Activated CD4-positive, alpha-beta T cell treated with anti-CD3 and anti-CD28 coated beads, Interleukin-2, amount 10 ng/mL, durations not matched to agents 7 days and 5 days (primary cell): ENCODE measurements around the gene C1orf94. TPM values are rescaled to one million over a fixed set of nuclear protein-coding genes. Genes with fewer than 3 reads are reported as not detected.
"Not testable (repeated sequence)": the region's sequence is repeated elsewhere in the genome, so short reads cannot be mapped to it uniquely, and the experiment has no call there.

Source experiments
- CTCF ChIA-PET: fragments of 350-600 bp; sonication (Branson Sonifier 250); formaldehyde crosslinking; loops from one replicate; lab custom pipeline; 2021; ENCODE audit warnings: antibody characterized with exemption; lab: Charles Lee
- POLR2A ChIA-PET: fragments of 350-600 bp; sonication (Branson Sonifier 250); formaldehyde crosslinking; loops from one replicate; lab custom pipeline; 2021; ENCODE audit warnings: antibody characterized with exemption; lab: Charles Lee
- DNase-seq: peaks from one replicate; pipeline ENCODE4 v3.0.0-alpha.2; 2020
- H3K27ac Mint-ChIP-seq: one replicate; pipeline ENCODE4 v1.8.0; 2021; ENCODE audit warnings: mild to moderate bottlenecking, moderate library complexity, mixed read lengths
- H3K27me3 Mint-ChIP-seq: one replicate; pipeline ENCODE4 v1.8.0; 2021; ENCODE audit warnings: mixed read lengths
- H3K36me3 Mint-ChIP-seq: one replicate; pipeline ENCODE4 v1.8.0; 2021; ENCODE audit warnings: low read depth, mixed read lengths
- H3K4me1 Mint-ChIP-seq: one replicate; pipeline ENCODE4 v1.8.0; 2021; ENCODE audit warnings: mixed read lengths
- H3K4me3 Mint-ChIP-seq: one replicate; pipeline ENCODE4 v1.8.0; 2021; ENCODE audit warnings: mild to moderate bottlenecking, moderate library complexity, mixed read lengths
- H3K9me3 Mint-ChIP-seq: one replicate; pipeline ENCODE4 v1.8.0; 2021; ENCODE audit warnings: mixed read lengths
- total RNA-seq, 2 experiments: library from RNA; stranded (reverse); gene quantifications; one replicate each; pipeline ENCODE4 v1.2.3, GENCODE V29; 2021

The C1orf94 gene
- total RNA-seq, 2 experiments from 2014 or later: not detected

DNA sequence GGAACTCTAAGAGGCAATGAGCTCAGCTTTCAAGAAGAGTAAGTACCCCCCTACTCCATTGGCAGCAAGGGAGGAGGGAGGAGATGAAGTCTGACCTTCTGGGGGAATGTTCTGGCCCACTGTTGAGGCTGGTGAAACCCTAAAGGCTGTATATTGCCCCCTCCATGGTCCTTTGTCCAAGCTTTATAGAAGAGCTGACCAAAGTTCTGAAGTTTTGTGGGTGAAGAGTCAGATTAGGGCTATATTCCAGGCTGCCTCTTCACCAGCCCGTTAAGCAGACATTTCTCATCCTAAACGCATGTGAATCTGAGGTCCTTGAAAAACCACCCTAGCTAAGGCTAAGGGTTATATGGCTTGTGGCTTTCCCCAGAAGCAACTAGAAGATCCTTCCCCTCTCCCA is 1.4 kb downstream of the C1orf94 start:
- no peak for DNase-seq
- H3K27me3 Mint-ChIP-seq: peaks cover 35% of the 10 kb centered on the region
- no peak overlapping the region for H3K27ac Mint-ChIP-seq
- no peaks in the 10 kb centered on the region for H3K36me3 Mint-ChIP-seq
- H3K4me1 Mint-ChIP-seq: no peaks in the 10 kb centered on the region
- CTCF ChIA-PET: no interaction called here
- no peaks in the 10 kb centered on the region for H3K9me3 Mint-ChIP-seq
- no peak overlapping the region for H3K4me3 Mint-ChIP-seq
- POLR2A ChIA-PET: no interaction called here

DNA sequence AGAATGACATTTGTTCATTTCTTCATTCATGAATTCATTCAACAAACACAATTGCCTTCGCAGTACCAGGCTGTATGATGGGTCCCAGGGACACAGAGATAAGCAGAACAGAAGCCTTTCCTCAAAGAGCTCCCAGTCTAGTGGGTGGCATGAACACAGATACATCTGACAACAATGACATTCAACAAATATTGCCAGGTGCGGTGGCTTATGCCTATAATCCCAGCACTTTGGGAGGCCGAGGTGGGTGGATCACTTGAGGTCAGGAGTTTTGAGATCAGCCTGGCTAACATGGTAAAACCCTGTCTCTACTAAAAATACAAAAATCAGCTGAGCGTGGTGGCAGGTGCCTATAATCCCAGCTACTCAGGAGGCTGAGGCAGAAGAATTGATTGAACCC is 6.7 kb downstream of the C1orf94 start:
- H3K36me3 Mint-ChIP-seq, DNase-seq, POLR2A ChIA-PET, CTCF ChIA-PET, H3K4me3 Mint-ChIP-seq, H3K27ac Mint-ChIP-seq, H3K4me1 Mint-ChIP-seq, H3K9me3 Mint-ChIP-seq: not testable (repeated sequence)
- peaks cover 14% of the 10 kb centered on the region for H3K27me3 Mint-ChIP-seq

DNA sequence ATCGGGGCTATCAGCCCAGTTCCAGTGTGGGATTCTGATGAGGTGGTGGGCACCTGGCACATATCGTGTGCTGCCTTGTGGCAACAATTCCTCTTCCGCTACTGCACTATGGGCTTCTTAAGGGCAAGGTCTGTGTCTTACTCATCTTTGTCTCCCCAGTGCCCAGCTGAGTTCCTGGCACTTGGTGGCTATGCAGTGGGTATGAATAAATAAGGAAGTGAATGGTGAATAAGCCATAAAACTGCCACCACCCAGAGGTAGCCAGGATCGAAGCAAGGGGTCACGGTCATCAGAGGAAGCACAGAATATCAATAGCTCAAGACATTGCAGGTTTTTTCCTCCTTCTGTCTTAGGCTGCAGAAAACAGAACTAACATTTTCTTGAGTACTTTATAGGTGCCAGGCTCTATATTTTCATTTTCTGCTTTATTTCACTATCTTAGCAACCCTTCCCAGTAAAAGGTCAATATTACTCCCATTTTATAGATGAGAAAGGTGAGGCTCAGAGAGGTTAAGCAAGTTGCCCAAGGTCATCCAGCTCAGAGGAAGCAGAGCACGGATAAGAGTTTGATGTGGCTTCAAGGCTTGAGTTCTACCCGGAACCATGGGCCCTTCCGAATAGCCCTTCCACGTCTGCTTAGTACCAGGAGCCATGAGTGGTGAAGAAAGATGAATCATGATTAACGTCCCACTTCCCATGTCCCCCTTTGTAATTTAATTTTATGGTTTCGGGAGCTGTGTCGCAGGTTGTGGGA is 10.2 kb downstream of the C1orf94 start:
- CTCF ChIA-PET: no interaction called here
- Mint-ChIP-seq H3K36me3 (no peaks in the 10 kb centered on the region), H3K27me3 (peaks cover 10% of the 10 kb centered on the region), H3K4me1 (no peaks in the 10 kb centered on the region), H3K4me3 (no peak overlapping the region), H3K9me3 (peaks cover 9% of the 10 kb centered on the region), H3K27ac (no peak overlapping the region)
- POLR2A ChIA-PET: no interaction called here
- no peak for DNase-seq

DNA sequence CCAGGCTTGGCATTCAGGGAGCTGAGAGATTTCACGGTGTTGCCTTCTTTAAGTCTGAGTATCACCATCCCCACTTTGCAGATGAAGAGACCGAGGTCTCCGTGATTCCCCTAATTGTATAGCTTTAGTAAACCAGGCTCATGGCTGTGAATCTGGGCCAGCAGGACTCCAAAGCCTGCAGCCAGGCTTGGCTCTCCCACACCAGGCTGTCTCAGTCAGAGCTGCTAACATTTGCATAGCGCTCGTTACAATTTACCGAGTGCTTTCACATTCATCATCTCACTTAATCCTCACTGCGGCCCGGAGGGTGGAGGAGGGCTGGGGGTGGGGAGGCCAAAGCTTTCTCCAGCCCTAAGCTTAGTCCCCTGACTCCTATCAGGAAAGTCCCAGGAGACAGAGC is 11.7 kb downstream of the C1orf94 start:
- H3K4me3 Mint-ChIP-seq: no peak overlapping the region
- no peaks in the 10 kb centered on the region for H3K36me3 Mint-ChIP-seq
- peaks cover 8% of the 10 kb centered on the region for H3K27me3 Mint-ChIP-seq
- no peak overlapping the region for H3K27ac Mint-ChIP-seq
- no peaks in the 10 kb centered on the region for H3K4me1 Mint-ChIP-seq
- ChIA-PET POLR2A (no interaction called here), CTCF (no interaction called here)
- DNase-seq: no peak
- peaks cover 9% of the 10 kb centered on the region for H3K9me3 Mint-ChIP-seq

DNA sequence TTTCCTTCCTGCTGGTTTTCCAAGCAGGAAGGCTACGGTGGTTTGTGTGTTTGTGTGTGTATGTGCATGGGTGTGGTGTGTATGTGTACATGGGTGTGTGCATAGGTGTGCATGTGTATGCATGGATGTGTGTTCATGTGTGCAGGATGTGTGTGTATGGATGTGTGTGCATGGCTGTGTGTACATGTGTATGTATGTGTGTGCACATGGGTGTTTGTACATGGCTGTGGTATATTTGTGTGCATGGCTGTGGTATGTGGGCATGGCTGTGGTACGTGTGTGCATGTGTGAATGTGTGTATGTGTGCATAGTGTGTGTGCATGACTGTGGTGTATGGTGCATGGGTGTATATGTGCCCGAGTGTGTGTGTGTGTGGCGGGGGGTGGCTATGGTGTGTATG is 12.3 kb downstream of the C1orf94 start:
- Mint-ChIP-seq H3K27me3 (peaks cover 5% of the 10 kb centered on the region), H3K4me3 (no peak overlapping the region), H3K4me1 (no peaks in the 10 kb centered on the region), H3K36me3 (no peaks in the 10 kb centered on the region), H3K27ac (no peak overlapping the region), H3K9me3 (peaks cover 9% of the 10 kb centered on the region)
- ChIA-PET CTCF (no interaction called here), POLR2A (no interaction called here)
- no peak for DNase-seq

DNA sequence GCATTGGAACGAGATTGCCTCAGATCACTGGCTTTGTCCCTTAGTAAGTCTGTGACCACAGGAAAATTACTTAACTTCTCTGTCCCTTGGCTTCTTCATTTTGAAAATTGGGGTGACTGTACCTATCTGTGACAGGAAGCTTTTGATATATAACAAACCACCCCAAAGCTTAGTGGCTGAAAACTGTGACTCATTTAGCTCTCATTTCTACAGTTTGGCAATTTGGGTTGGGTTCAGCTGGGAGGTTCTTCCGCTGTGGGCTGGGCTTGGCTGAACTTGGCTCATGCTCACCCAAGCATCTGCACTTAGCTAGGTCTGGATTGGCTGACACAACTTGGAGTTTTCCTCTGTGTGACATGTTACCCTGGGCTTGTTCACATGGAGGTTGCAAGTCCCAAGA is 14.0 kb downstream of the C1orf94 start:
- ChIA-PET CTCF (interaction anchor here (1.3 kb wide), 1 partner anchor 11 kb away, joined by 3 read pairs; no protein-coding TSS in a partner anchor), POLR2A (no interaction called here)
- DNase-seq: no peak
- Mint-ChIP-seq H3K9me3 (peaks cover 9% of the 10 kb centered on the region), H3K27me3 (peaks cover 4% of the 10 kb centered on the region), H3K36me3 (no peaks in the 10 kb centered on the region), H3K4me1 (no peaks in the 10 kb centered on the region), H3K4me3 (no peak overlapping the region), H3K27ac (no peak overlapping the region)

DNA sequence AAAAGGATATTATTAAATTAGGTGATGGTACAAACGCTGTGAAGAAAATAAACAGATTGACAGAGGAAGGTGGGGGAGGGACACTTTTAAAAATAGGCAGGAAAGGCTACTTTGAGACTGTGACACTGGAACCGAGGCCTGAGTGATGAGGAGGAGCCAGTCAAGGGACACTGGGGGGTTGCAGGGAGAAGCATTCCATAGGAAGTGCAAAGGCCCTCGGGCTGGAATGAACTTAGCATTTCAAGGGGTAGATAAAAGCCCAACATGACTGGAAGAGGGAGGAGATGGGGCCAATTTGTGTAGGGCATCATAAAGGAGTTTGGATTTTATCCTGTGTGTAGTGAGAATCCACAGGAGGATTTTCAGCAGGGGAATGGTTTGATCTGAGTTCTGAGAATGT is 15.9 kb downstream of the C1orf94 start:
- Mint-ChIP-seq H3K36me3 (no peaks in the 10 kb centered on the region), H3K4me3 (no peak overlapping the region), H3K4me1 (no peaks in the 10 kb centered on the region), H3K27ac (no peak overlapping the region), H3K9me3 (peaks cover 9% of the 10 kb centered on the region), H3K27me3 (peaks cover 4% of the 10 kb centered on the region)
- ChIA-PET CTCF (no interaction called here), POLR2A (no interaction called here)
- DNase-seq: no peak

DNA sequence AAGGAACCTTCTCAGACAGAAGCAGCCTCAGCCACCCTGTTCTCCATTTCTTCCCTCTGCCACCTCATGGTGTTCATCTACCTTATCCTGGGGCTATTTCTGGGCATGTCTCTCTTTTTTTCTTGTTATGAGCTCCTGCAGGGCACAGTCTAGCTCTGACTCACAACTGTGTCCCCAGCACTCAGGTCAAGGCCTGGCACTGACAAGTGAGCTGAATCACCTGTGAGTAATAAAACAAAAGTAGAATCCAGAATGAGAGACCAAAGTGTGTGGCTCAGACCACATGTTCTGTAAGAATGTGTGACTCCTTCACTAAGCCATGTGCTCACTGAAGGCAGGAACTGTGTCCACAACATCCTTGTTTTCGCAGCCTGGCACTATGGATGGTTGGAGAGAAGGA is 23.2 kb downstream of the C1orf94 start:
- Mint-ChIP-seq H3K4me3 (no peak overlapping the region), H3K27me3 (no peaks in the 10 kb centered on the region), H3K36me3 (no peaks in the 10 kb centered on the region), H3K9me3 (no peaks in the 10 kb centered on the region), H3K27ac (no peak overlapping the region), H3K4me1 (no peaks in the 10 kb centered on the region)
- DNase-seq: no peak
- ChIA-PET POLR2A (no interaction called here), CTCF (no interaction called here)

DNA sequence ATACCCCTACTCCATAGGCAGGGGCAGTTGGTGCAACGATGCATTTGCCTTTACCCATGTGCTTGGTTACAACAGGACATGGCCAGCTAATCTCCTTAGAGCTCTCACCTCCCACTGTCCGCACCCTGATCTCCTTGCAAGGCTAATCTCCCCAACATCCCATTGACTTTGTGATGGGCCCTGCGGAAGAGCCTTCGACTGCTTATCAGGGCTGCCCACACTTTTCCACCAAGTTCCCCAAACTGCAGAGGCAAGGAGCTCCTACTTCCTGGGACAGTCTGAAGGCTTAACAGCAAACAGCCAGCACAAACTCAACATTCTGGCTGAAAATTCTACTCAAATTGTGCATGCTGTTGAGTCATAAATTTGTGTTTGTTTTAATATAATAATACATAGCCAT is 36.0 kb downstream of the C1orf94 start:
- H3K36me3 Mint-ChIP-seq: no peaks in the 10 kb centered on the region
- no peak overlapping the region for H3K27ac Mint-ChIP-seq
- DNase-seq: no peak
- ChIA-PET CTCF (interaction anchor here (1.0 kb wide), 1 partner anchor 9 kb away, joined by 3 read pairs; no protein-coding TSS in a partner anchor), POLR2A (no interaction called here)
- no peak overlapping the region for H3K4me3 Mint-ChIP-seq
- H3K4me1 Mint-ChIP-seq: no peaks in the 10 kb centered on the region
- H3K9me3 Mint-ChIP-seq: no peaks in the 10 kb centered on the region
- H3K27me3 Mint-ChIP-seq: no peaks in the 10 kb centered on the region

DNA sequence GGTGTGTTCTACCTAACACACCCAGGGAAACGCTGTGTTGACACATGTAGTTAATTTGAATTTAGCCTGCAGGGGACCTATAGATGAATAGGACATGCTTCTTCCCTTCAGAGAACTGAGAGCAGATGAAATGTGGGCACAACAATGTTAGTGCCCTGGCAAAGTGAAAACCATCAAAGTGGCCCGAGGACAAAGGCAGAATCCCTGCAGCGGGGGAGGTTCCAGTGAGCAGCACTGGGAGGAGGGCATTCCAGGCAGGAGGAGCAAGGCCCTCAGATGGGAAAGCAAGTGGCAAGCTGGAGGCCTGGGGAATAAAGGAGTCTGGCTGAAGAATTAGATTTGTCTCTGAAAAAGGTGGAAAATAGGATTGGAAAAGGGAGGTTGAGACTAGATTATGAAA is 37.2 kb downstream of the C1orf94 start:
- Mint-ChIP-seq H3K27me3 (no peaks in the 10 kb centered on the region), H3K36me3 (no peaks in the 10 kb centered on the region), H3K9me3 (no peaks in the 10 kb centered on the region), H3K27ac (no peak overlapping the region), H3K4me3 (no peak overlapping the region), H3K4me1 (no peaks in the 10 kb centered on the region)
- CTCF ChIA-PET: no interaction called here
- POLR2A ChIA-PET: no interaction called here
- no peak for DNase-seq

DNA sequence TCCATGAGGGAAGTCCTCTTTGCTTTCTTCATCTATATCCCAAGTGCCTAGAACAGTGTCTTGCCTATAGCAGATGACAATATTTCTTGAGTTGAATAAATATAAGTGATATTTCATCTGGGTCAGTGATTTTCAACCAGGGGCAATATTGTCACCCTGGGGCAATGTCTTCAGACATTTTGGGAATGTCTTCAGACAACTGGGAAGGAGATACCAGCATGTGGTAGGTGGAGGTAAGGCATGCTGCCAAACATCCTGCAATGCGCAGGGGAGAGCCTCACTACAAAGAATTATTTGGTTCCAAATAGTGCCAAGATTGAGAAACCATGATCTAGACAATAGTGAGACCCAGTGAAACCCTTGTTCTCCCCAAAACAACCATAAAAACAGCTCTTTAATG is 54.7 kb downstream of the C1orf94 start:
- no peak overlapping the region for H3K4me3 Mint-ChIP-seq
- ChIA-PET CTCF (no interaction called here), POLR2A (no interaction called here)
- no peaks in the 10 kb centered on the region for H3K9me3 Mint-ChIP-seq
- H3K36me3 Mint-ChIP-seq: no peaks in the 10 kb centered on the region
- H3K4me1 Mint-ChIP-seq: no peaks in the 10 kb centered on the region
- no peak for DNase-seq
- H3K27me3 Mint-ChIP-seq: no peaks in the 10 kb centered on the region
- no peak overlapping the region for H3K27ac Mint-ChIP-seq

DNA sequence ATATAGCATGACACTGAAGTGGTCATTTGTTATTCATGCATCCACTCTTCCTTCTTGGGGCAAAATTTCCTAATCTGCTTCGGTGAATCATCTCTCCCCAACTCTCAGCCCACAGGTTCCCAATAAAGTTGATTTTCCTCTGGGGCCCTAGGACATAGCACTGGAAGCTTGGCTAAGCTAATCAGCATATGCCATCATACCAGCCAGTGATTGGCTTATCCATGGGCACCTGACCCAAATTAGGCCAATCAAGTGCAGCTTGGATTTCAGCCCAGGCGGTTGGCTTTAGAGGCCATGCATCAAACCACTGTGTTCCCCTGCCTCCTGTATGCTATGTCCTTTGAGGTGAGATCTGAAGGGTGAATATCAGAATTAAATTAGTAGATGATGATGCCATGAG is 58.9 kb downstream of the C1orf94 start:
- Mint-ChIP-seq H3K4me1 (no peaks in the 10 kb centered on the region), H3K9me3 (no peaks in the 10 kb centered on the region), H3K4me3 (no peak overlapping the region), H3K27ac (no peak overlapping the region), H3K27me3 (no peaks in the 10 kb centered on the region), H3K36me3 (no peaks in the 10 kb centered on the region)
- POLR2A ChIA-PET: no interaction called here
- CTCF ChIA-PET: interaction anchor here (0.6 kb wide), 1 partner anchor 83 kb away, joined by 3 read pairs; no protein-coding TSS in a partner anchor
- DNase-seq: no peak

DNA sequence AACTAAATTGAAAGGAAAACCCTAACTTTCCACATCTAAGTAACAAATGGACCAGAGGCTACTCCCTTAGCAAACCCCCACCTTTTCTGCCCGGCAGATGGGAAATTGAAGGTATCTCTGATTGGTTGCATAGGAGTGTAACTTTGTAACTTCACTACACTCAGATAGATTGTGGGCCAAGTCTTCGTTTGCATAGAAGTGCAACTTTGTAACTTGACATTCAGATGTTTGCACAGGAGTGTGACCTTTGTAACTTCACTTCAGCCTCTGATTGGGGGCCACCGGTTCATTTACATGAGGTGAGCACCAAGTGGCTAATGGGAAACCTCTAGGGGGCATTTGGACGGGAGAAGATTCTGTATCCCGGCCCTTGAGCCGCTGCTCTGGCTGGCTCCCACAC is 59.4 kb downstream of the C1orf94 start:
- Mint-ChIP-seq H3K4me3 (no peak overlapping the region), H3K36me3 (no peaks in the 10 kb centered on the region), H3K9me3 (no peaks in the 10 kb centered on the region), H3K4me1 (no peaks in the 10 kb centered on the region), H3K27ac (no peak overlapping the region), H3K27me3 (no peaks in the 10 kb centered on the region)
- no peak for DNase-seq
- POLR2A ChIA-PET: no interaction called here
- CTCF ChIA-PET: interaction anchor here (0.6 kb wide), 1 partner anchor 83 kb away, joined by 3 read pairs; no protein-coding TSS in a partner anchor
